IPS-18c (cell line): ENCODE results near the gene PPP4R3A.
A peak's percentile ranks its signal among the peaks of the same experiment; 100 is the strongest.
"Not testable (repeated sequence)": the region's sequence is repeated elsewhere in the genome, so short reads cannot be mapped to it uniquely, and the experiment has no call there.

ENCODE experiments used
- H3K4me3 ChIP-seq: 2 replicates; pipeline ENCODE4 v1.7.0; 2013; ENCODE audit warnings: low read depth, mild to moderate bottlenecking, low read length, moderate library complexity; ENCODE audit not compliant: insufficient read depth
- H3K9me3 ChIP-seq: one replicate; pipeline ENCODE4 v1.6.1; 2013; ENCODE audit warnings: mild to moderate bottlenecking, low read length, moderate library complexity; ENCODE audit not compliant: control insufficient read depth, insufficient read depth

PPP4R3A gene

DNA sequence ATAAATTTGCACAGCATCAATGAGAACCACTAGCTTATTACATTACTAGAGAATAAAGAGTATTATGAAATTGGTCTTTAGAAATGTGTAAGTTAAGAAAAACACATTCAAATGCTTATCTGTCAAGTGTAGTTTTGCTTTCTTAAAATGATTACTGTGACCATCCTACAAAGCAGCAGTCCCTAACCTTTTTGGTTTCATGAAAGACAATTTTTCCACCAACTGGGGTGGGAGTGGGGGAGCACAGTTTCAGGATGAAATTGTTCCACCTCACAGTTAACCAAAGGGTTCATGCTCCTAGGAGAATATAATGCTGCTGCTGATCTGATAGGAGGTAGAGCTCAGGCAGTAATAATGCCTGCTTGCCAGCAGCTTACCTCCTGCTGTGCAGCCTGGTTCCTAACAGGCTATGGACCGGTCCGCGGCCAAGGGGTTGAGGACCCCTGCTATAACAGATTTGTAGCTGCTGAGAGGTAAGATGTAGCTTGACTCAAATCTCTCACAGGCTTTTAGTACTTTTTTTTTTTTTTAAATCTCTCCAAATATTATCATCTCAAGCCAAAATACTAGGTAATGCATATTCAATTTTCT, 45.4 kb downstream of the PPP4R3A start:
- Histone ChIP-seq H3K4me3 (no peak overlapping the region), H3K9me3 (no peaks in the 10 kb centered on the region)

DNA sequence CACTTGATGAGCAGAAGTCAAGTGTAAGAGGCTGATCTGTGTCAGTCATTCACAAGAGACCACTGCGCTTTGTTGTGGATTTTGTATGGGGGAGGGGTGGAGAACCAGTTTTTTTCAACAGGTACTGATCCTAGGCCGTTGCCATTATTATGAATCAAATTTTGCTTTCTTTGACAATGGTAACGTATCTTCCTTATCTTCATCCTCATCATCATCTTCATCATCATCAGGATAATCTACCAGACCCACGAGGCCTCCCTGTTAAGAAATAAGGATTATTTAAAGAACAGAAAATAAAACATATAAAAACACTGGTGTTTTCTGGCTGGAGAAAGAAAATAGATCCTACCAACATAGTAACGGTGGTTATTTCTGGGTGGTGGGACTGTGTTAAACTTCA, 51.5 kb downstream of the PPP4R3A start:
- H3K9me3 ChIP-seq = no peaks in the 10 kb centered on the region

DNA sequence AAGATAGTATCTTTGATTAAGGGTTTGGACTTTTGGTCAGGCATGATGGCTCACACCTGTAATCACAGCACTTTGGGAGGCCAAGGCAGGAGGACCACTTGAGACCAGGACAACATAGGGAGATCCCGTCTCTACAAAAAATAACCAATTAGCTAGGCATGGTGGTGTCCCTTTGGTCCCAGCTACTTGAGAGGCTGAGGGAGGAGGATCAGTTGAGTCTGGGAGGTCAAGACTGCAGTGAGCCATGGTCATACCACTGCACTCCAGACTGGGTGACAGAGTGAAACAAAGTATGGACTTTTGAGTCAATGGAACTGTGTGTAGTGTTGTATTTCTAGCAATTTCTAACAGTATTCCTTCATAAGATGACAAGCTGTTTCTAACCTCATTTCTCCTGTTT, 53.8 kb downstream of the PPP4R3A start:
- H3K9me3 ChIP-seq = no peaks in the 10 kb centered on the region

More for the DNA sequence above, 51.5 kb downstream of the PPP4R3A start:
- no peak overlapping the region for H3K4me3 ChIP-seq

DNA sequence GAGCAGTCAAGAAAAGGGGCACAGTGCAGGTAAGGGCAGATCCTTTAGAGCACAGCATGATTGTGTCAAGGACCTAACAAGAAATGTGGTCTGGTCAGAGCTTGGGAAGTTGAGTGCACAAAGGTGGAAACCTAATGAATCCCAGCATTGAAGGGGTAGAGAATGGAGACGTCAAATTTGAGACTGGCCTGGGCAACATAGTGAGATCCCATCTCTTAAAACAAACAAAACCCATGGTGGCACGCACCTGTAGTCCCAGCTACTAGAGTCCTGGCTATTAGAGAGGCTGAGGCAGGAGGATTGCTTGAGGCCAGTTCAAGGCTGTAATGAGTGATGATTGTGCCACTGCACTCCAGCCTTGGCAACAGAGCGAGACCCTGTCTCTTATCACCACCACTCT, 55.5 kb downstream of the PPP4R3A start:
- Histone ChIP-seq H3K9me3 (no peaks in the 10 kb centered on the region), H3K4me3 (no peak overlapping the region)

More for the DNA sequence above, 53.8 kb downstream of the PPP4R3A start:
- H3K4me3 ChIP-seq = no peak overlapping the region

DNA sequence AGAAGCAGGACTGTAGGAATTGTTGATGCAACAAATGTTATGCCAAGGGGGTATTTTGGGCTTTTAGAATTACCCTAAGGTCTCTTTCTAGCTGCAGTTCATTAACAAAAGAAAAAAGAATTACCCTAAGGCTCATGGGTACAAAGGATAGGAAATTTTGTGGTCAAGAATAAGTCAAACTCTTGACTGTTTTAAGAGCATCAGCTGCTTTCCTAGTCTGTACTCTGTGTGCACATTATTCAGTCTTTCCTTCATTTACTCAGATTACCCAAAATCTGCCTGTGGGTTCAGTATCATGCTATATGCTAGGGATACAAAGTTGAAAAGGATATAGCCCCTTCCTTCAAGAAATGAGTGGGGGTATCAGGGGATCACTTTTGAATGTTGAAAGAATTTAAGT, 56.0 kb downstream of the PPP4R3A start:
- Histone ChIP-seq H3K9me3 (no peaks in the 10 kb centered on the region), H3K4me3 (no peak overlapping the region)

DNA sequence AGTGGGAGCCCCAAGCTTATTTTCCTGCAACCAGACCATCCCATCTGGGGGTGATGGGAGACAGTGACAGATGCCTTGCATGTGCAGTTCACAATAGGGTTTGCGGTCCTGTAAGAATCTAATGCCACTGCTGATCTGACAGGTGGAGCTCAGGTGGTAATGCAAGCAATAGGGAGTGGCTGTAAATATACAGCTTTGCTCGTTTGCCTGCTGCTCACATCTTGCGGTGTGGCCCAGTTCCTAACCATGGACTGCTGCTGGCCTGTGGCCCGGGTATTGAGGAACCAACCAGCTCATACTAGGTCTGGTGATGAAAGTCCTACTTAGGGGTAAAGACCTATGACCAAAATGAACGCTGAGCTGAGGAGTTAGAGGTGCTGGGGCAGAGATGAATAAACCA, 56.4 kb downstream of the PPP4R3A start:
- no peaks in the 10 kb centered on the region for H3K9me3 ChIP-seq
- H3K4me3 ChIP-seq = no peak overlapping the region

DNA sequence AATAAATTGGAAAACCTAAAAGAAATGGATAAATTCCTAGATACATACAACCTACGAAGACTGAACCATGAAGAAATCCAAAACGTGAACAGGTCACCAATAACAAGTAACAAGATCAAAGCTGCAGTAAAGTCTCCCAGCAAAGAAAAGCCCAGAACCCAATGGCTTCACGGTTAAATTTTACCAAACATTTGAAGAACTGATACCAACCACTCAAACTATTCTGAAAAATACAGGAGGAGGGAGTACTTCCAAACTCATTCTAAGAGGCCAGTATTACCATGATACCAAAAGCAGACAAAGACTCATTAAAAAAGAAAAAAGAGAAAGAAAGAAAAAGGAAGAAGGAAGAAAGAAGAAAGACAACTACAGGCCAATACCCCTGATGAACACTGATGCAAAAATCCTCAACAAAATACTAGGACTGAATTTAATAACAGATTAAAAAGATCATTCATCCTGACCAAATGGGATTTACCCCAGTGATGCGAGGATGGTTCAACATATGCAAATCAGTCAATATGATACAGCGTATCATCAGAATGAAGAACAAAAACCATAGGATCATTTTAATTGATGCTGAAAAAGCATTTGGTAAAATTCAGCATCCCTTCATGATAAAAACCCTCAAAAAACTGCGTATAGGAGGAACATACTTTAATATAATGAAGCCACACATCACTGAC, 65.6 kb downstream of the PPP4R3A start:
- H3K4me3 ChIP-seq = no peak overlapping the region
- no peaks in the 10 kb centered on the region for H3K9me3 ChIP-seq

DNA sequence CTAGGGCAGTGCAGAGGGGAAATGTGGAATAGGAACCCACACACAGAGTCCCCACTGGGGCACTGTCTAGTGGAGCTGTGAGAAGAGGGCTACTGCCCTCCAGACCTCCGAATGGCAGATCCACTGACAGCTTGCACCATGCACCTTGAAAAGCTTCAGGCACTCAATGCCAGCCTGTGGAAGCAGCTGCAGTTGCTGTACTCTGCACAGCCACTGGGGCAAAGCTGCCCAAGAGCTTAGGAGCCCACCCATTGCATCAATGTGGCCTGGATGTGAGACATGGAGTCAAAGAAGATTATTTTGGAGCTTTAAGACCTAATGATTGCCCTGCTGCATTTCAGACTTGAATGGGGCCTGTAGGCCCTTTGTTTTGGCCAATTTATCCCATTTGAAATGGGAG, 70.8 kb downstream of the PPP4R3A start:
- H3K9me3 ChIP-seq = peaks cover 8% of the 10 kb centered on the region
- H3K4me3 ChIP-seq = no peak overlapping the region

DNA sequence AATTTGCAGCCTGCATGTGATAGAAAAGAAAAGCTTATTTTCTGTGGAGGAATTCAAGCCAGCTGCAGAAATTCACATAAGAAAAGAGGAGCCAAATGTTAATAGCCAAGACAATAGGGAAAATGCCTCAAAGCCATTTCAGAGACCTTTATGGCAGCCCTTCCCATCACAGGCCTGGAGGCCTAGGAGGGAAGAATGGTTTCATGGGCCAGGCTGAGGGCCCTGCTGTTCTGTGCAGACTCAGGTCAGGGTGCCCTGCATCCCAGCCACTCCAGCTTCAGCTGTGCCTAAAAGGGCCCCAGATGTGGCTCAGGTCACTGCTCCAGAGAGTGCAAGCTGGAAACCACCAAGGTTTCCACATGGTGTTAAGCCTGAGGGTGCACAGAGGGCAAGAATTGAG, 71.3 kb downstream of the PPP4R3A start:
- H3K9me3 ChIP-seq = peaks cover 8% of the 10 kb centered on the region
- no peak overlapping the region for H3K4me3 ChIP-seq

DNA sequence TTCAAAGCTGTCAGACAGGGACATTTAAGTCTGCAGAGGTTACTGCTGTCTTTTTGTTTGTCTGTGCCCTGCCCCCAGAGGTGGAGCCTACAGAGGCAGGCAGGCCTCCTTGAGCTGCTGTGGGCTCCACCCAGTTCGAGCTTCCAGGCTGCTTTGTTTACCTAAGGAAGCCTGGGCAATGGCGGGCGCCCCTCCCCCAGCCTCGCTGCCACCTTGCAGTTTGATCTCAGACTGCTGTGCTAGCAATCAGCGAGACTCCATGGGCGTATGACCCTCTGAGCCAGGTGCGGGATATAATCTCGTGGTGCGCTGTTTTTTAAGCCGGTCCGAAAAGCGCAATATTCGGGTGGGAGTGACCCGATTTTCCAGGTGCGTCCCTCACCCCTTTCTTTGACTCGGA, 73.8 kb downstream of the PPP4R3A start:
- not testable (repeated sequence) for H3K9me3 ChIP-seq, H3K4me3 ChIP-seq

DNA sequence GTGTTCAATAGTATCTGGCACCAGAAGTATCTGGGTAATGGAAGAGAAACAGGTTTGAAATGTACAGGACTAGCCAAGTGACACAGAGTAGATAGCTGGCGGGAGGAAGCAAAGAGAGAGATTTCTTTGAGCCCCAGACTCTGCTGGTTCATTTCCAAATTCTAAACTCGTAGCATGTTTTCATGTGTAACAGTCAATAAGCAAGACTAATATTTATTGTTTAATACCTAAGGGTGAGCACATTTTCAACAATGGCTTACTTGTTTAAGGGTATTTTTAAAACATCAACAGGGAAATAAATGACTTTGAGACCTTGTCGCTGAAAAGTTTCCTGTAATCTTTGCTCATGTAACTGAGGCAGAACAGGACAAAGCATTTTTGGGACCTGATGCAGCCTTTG, 80.7 kb downstream of the PPP4R3A start:
- H3K9me3 ChIP-seq = no peaks in the 10 kb centered on the region
- no peak overlapping the region for H3K4me3 ChIP-seq

DNA sequence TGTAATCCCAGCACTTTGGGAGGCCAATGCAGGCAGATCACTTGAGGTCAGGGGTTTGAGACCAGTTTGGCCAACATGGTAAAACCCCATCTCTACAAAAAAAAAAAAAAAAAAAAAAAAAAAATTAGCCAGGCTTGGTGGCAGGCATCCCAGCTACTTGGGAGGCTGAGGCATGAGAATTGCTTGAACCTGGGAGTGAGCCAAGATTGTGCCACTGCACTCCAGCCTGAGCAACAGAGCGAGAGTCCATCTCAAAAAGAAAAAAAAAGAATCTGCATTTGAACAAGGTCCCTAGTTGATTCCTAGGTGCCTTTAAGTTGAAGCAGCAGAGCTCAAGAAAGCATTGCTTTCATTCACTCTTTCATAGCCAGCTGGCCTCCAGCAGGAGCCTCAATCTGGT, 81.2 kb downstream of the PPP4R3A start:
- not testable (repeated sequence) for H3K4me3 ChIP-seq, H3K9me3 ChIP-seq

DNA sequence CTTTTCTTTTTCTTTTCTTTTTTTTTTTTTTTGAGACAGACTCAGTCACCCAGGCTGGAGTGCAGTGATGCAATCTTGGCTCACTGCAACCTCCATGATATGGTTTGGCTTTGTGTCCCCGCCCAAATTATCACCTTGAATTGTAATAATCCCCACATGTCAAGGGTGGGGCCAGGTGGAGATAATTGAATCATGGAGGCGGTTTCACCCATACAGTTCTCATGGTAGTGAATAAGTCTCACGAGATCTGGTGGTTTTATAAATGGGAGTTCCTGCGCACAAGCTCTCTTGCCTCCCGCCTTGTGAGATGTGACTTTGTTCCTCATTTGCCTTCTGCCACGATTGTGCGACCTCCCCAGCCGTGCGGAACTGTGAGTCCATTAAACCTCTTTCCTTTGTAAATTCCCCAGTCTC, 84.6 kb downstream of the PPP4R3A start:
- not testable (repeated sequence) for H3K9me3 ChIP-seq, H3K4me3 ChIP-seq

DNA sequence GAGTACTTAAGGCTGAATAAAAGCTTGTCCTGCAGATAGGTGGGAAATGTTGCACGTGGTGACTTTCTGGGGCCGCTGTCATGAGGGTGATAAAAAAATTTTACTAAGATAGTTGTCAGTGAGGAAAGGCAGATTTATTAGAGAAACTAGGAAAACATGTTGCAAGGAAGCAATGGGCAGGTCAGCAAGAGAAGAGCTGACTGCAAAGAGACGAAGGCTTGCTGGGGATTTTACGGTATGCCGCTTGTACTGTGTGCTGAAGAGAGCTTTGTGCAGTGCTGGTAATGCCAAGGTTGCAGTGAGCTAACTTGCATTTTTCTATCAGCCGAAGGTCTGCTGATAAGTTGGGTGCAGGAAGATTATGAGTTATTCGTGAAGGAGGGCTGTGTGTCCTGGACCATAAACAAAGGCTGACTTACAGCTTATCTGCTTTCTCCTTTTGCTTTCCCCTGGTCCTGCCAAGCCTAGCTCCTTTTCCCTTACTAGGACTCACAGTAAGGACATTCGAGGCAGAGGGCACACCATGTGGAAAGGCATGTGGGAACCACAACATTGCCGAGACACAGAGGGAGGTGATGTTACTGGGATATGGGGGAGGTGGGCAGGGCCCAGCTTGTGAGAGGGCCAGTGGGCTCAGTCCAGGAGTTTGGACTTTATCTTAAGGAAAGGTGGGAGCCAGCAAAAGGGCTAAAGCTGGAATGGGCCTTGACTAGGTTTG, 85.1 kb downstream of the PPP4R3A start:
- Histone ChIP-seq H3K4me3 (no peak overlapping the region), H3K9me3 (no peaks in the 10 kb centered on the region)

DNA sequence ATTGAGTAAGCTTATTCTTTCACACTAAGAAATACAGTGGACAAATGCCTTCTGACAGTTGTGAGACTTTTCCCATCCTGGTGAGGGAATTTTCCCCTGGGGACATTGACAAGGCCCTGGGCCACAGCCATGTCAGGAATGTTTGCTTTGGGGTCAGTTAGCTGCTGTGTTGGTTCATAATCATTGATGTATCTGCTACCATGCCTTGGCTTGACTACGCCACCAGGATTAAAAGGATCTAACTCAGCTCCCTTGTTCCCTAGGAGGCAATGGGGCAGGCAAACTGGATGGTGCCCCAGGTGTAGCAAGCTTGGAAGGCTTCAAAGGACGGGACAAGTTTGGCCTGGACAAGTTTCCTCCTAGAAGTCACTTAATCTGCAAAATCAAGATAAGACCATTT, 89.4 kb downstream of the PPP4R3A start:
- Histone ChIP-seq H3K4me3 (no peak overlapping the region), H3K9me3 (no peaks in the 10 kb centered on the region)

DNA sequence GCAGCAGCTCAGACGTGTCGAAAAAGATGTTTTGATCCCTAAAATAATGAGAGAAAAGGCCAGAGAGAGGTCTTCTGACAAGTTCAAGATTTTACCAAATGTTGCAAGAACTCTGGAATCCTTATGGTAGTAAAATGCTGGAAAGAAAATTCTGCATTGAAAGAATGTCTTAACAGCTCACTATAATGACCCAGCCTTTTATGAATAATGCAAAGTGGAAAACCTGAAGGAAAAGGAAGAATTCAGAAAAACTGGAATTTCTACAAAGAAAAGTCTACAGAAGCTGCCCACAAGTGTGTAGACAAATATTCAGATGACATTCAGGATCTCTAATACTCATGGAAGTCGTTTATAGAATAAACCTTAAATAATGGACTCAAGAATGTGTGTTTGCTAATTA, 90.7 kb downstream of the PPP4R3A start:
- Histone ChIP-seq H3K4me3 (no peak overlapping the region), H3K9me3 (no peaks in the 10 kb centered on the region)

DNA sequence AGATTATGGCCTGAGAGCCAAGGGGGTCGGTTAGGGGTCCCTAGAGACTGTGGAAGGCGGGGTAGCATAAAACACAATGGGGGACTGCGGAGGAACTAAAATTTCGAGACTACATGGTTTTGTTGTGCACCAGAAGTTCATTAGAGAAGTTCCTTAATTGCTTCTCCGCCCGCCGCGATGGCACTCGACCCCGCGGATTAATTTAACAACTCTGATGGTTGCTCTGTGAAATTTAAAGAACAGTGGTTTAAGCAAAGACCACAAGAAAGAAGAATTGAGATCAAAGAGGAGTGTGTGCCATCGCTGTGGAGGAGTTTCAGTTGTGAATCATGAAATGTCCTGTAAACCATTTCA, 91.1 kb downstream of the PPP4R3A start:
- no peak overlapping the region for H3K4me3 ChIP-seq

DNA sequence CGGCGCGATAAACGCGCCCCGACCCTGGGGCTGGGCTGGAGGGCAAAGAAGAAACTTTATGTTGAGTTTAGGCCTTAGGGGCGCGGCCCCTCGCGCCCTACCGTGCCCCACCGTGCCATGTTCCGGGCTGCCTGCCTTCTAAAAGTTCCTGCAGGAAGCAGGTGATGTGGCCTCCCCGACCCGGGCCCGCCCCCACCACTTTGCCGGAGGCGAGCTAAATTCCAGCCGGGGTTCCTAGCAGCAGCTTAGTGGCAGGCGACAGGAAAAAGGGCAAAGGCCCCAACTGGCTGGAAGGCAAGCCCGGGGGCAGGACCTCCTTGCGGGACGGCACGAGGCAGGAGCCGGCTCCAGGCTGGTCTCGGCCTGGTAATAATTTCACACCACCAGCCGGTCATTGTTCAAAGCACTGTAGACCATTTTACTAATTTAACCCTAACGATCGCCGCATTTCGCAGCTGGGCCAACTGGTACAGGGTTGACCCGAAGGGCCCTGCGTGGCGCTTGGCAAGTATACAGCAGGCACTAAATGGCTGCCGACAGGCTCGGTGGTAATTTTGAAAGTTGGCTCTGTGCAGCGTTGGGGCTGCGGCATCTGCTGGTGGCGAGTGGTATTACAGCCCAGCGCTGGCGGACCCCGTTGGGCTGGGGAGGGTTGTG, 91.6 kb downstream of the PPP4R3A start:
- peak overlapping the region; percentile 32 for H3K4me3 ChIP-seq
- no peaks in the 10 kb centered on the region for H3K9me3 ChIP-seq

More for the DNA sequence above, 91.1 kb downstream of the PPP4R3A start:
- no peaks in the 10 kb centered on the region for H3K9me3 ChIP-seq
